ENCODE data around the gene PIK3R4.
A peak's percentile ranks its signal among the peaks of the same experiment; 100 is the strongest.

The PIK3R4 gene

DNA sequence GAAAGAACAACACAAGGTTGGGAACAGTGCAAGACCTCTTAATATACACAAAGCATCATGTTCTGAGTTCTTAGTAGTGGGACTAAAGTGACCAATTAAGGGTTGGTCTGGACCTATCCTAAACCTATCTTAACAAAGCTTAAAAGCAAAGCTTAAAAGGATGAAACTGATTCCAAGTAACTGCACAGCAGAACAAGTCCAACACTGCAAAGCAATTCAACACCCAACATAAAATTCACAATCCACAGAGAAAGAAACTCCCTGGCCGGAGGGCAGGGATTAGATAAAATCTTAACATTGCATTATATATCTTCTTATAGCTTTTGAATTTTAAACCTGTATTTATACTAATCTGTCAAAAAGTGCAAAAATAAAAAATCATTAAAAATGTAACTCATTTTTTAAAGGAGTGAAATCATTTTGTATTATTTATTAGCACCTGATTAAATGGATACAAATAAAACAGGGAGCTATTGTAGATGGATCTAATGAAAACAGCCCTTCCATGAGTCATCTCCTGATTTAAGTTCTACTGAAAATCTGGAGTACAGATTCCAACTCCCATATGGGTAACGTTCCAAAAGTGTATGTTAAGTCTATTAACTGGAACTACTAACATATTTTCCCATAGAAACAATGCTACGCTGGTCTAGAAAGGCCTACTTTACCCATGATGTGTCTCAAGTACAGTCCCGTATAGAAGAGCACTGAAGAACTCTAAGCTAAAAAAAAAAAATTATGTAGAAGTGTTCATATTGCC is 34.9 kb downstream of the PIK3R4 start:
- TF ChIP-seq, protein P1, sequence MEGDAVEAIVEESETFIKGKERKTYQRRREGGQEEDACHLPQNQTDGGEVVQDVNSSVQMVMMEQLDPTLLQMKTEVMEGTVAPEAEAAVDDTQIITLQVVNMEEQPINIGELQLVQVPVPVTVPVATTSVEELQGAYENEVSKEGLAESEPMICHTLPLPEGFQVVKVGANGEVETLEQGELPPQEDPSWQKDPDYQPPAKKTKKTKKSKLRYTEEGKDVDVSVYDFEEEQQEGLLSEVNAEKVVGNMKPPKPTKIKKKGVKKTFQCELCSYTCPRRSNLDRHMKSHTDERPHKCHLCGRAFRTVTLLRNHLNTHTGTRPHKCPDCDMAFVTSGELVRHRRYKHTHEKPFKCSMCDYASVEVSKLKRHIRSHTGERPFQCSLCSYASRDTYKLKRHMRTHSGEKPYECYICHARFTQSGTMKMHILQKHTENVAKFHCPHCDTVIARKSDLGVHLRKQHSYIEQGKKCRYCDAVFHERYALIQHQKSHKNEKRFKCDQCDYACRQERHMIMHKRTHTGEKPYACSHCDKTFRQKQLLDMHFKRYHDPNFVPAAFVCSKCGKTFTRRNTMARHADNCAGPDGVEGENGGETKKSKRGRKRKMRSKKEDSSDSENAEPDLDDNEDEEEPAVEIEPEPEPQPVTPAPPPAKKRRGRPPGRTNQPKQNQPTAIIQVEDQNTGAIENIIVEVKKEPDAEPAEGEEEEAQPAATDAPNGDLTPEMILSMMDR (conservative IDR thresholded peaks at IDR 0.05; ENCODE audit: low read depth, low read length) = no peak
- no peak overlapping the region for H3K4me3 ChIP-seq (ENCODE audit: low read length)
- DNase-seq (ENCODE audit: low read depth) = no peak

DNA sequence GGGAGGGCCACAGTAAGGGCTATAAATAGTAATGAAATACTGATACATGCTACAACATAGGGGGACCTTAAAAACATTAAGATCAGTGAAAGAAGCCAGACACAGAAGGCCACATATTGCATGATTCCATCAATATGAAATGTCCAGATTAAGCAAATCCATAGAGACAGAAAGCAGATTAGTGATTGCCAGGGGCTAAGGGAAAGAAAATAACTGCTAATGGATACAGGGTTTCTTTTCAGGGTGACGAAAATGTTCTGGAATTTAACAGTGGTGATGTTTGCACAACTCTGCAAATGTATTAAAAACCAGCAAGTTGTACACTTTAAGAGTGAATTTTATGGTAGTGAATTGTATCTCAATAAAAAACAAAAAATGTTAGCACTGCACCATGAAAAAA is 37.0 kb downstream of the PIK3R4 start:
- TF ChIP-seq, protein P1 (conservative IDR thresholded peaks at IDR 0.05; ENCODE audit: low read depth, low read length) = no peak
- no peak for DNase-seq (ENCODE audit: low read depth)

DNA sequence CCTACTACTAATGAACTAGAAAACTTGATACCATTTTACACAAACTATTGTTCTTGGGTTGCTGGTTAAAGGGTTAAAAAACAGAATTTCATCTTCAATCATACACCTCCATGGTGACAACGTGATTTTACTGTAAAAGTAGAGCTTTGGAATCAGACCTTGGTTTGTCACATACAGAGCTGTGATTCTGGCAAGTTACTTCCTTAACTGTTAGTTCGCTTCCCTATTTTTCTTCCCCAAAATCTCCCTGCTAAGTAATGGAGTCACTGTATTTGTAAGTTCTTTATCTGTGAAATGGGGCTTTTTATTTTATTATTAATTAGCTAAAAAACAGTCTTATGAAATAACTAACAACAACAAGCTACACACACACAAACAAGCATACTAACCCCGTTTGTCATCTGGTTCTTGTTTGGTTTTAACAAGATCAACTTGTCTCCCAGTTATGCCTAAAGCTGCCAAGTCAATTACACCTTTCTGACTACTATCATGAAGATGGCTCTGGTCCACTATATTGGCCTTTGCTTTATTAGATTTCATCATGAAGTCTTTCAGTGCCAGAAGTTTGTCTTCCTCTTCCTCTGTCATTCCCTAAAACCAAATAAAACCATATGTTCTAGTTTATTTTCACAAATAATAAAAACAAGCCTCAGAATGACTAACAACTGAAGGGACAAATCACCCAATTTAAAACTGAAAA is 38.6 kb downstream of the PIK3R4 start:
- no peak overlapping the region for H3K4me3 ChIP-seq (ENCODE audit: low read length)
- TF ChIP-seq, protein P1 (conservative IDR thresholded peaks at IDR 0.05; ENCODE audit: low read depth, low read length) = no peak
- no peak for DNase-seq (ENCODE audit: low read depth)

More for the DNA sequence above, 37.0 kb downstream of the PIK3R4 start:
- H3K4me3 ChIP-seq (ENCODE audit: low read length) = no peak overlapping the region

DNA sequence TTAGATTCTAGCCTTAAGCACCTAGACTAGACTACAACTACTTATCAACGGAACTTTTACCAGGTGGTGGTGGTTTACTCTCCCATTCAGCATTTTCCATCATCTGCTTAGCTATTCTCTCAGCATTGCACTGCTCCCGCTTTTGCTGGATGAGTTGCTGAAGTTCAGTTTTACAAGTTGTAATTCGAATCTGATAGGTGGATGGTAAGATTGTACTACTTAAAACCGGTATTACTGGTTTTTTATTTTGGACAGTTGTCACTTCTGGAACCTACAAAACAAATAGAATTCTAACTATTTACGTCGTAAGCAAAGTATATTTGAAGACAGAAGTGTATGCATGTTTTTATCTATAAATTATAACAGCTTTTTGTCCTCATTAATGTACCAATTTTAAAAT is 41.1 kb downstream of the PIK3R4 start:
- TF ChIP-seq, protein P1 (conservative IDR thresholded peaks at IDR 0.05; ENCODE audit: low read depth, low read length) = no peak
- no peak for DNase-seq (ENCODE audit: low read depth)
- no peak overlapping the region for H3K4me3 ChIP-seq (ENCODE audit: low read length)

DNA sequence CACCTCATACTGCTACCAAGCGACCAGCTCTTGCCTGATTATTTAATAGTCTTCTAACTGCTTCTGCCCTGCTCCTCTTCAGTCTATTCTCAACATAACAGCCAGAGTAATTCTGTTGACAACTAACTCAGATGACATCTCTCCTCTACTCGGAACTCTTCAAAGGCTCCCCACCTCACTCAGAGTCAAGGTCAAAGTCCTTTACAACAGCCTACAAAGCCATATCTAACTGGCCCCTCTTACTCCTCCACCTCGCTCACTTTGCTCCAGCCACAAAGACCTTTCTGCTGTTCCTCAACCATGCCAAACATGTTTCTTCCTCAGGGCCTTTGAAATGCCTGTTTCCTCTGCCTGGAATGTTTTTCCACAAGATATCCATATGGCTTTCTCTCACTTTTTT is 43.6 kb downstream of the PIK3R4 start:
- H3K4me3 ChIP-seq (ENCODE audit: low read length) = no peak overlapping the region
- TF ChIP-seq, protein P1 (conservative IDR thresholded peaks at IDR 0.05; ENCODE audit: low read depth, low read length) = no peak
- no peak for DNase-seq (ENCODE audit: low read depth)

DNA sequence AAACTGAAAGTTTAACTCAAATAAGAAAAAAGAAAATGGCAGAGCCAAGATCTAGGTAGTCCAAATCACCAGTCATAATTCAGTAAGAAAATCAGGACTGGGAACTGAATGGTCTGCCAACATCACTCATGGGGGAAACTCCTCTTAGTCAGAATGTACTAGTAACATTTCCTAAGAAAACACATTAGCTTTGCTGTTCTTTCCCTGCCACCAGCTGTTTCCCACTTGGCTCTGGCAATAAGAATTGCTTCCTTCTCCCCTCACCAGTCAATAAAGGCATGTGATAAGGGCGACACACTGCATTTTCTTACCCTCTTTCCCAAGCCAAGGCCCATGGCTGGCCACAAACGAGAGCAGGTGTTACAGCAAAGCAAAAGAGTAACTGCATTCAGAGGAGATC is 46.1 kb downstream of the PIK3R4 start:
- TF ChIP-seq, protein P1 (conservative IDR thresholded peaks at IDR 0.05; ENCODE audit: low read depth, low read length) = no peak
- no peak for DNase-seq (ENCODE audit: low read depth)
- no peak overlapping the region for H3K4me3 ChIP-seq (ENCODE audit: low read length)

DNA sequence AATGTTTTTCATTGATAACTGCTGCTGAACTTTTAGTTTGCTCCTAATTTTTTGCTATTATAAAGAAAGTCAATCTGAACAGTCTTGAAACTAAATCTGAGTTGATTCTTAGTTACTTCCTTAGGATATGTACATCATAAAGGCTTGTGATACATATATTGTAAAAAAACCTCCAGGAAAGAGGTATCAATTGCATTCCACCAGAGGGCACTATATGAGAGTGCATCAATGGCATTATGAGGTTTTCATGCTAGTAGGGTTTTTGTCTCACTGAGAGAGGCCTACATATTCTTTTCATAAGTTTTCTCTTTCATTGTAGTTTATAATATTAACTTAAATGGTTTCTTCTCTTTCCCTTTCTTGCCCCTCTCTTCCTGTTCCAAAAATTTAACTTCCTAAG is 46.9 kb downstream of the PIK3R4 start:
- peak; percentile 6 for DNase-seq (ENCODE audit: low read depth)
- H3K4me3 ChIP-seq (ENCODE audit: low read length) = no peak overlapping the region
- TF ChIP-seq, protein P1 (conservative IDR thresholded peaks at IDR 0.05; ENCODE audit: low read depth, low read length) = peak; percentile 66

Measured in retinal pigment epithelial cell (primary cell).